Panc1 (cell line): Measurements from ENCODE around the gene ST7L. TPM values are rescaled to one million over a fixed set of nuclear protein-coding genes. Genes with fewer than 3 reads are reported as not detected.

Experiments
- ATAC-seq: fragments of 200-7000 bp; cut with Tn5 transposase; 2 replicates; pipeline ENCODE4 v1.9.1; 2020; ENCODE audit warnings: mild to moderate bottlenecking, moderate library complexity
- BruUV-seq: library from RNA; stranded (reverse); fragments of 400-500 nt; replicated peaks from 2 replicates; lab custom pipeline; 2021; lab: Mats Ljungman, UMichigan
- CTCF ChIA-PET: fragments of 300-600 bp; sonication (Branson Sonifier 250); formaldehyde crosslinking; loops from one replicate; lab custom pipeline; 2022; ENCODE audit warnings: antibody characterized with exemption; lab: Charles Lee
- POLR2A ChIA-PET: fragments of 300-600 bp; sonication (Branson Sonifier 250); formaldehyde crosslinking; loops from one replicate; lab custom pipeline; 2022; ENCODE audit warnings: antibody characterized with exemption; lab: Charles Lee
- DNase-seq: peaks from one replicate; pipeline ENCODE4 v3.0.0-alpha.2; 2010; ENCODE audit warnings: low read depth, low spot score
- H3K27ac ChIP-seq: 2 replicates; pipeline ENCODE4 v1.5.1; 2011; ENCODE audit warnings: mild to moderate bottlenecking, low read length, inconsistent platforms
- H3K27me3 ChIP-seq: fragments of 200-500 bp; sonication (Bioruptor generic); 2 replicates; pipeline ENCODE4 v1.6.0; 2014; ENCODE audit warnings: low read length, inconsistent platforms; ENCODE audit not compliant: control insufficient read depth, insufficient read depth
- H3K36me3 ChIP-seq: fragments of 200-500 bp; sonication (Bioruptor generic); 2 replicates; pipeline ENCODE4 v1.5.1; 2014; ENCODE audit warnings: inconsistent platforms, mild to moderate bottlenecking, low read length, moderate library complexity; ENCODE audit not compliant: control insufficient read depth, insufficient read depth
- H3K4me1 ChIP-seq: 2 replicates; pipeline ENCODE4 v1.5.1; 2011; ENCODE audit warnings: inconsistent platforms, mild to moderate bottlenecking, low read length, moderate library complexity; ENCODE audit not compliant: control insufficient read depth, insufficient read depth
- H3K4me3 ChIP-seq, 2 experiments: 2 replicates each; pipeline ENCODE4 v1.5.1; 2011 to 2012; ENCODE audit warnings: low read depth in 2 of 2, low read length in 2 of 2, mild to moderate bottlenecking in 2 of 2, inconsistent platforms in 1 of 2, moderate library complexity in 1 of 2
- H3K9me3 ChIP-seq: fragments of 200-500 bp; sonication (Bioruptor generic); 2 replicates; pipeline ENCODE4 v1.5.1; 2014; ENCODE audit warnings: low read depth, mild to moderate bottlenecking, inconsistent platforms, low read length, moderate library complexity; ENCODE audit not compliant: control insufficient read depth, insufficient read depth
- CTCF ChIP-seq: fragments of 450-650 bp; IDR thresholded peaks from 2 replicates; pipeline ENCODE4 v1.5.1; 2017; ENCODE audit warnings: mild to moderate bottlenecking
- POLR2AphosphoS5 ChIP-seq: IDR thresholded peaks from 2 replicates; pipeline ENCODE4 v1.6.1; 2012; ENCODE audit warnings: mild to moderate bottlenecking, low read depth, low read length, moderate library complexity
- REST ChIP-seq, 2 experiments: IDR thresholded peaks; 2 replicates each; pipeline ENCODE4 v1.6.1; 2011 to 2012; ENCODE audit warnings: low read depth in 2 of 2, control low read depth in 1 of 2, low read length in 1 of 2, mild to moderate bottlenecking in 1 of 2, moderate library complexity in 1 of 2; ENCODE audit not compliant: insufficient read depth in 1 of 2
- SIN3A ChIP-seq: IDR thresholded peaks from 2 replicates; pipeline ENCODE4 v1.6.1; 2012; ENCODE audit warnings: low read depth, mild to moderate bottlenecking, low read length, moderate library complexity, borderline replicate concordance; ENCODE audit not compliant: insufficient read depth
- TCF7L2 ChIP-seq: IDR thresholded peaks from 2 replicates; pipeline ENCODE4 v1.6.1; 2011; ENCODE audit warnings: mild to moderate bottlenecking, low read depth, low read length, inconsistent platforms
- in situ Hi-C: cut with HindIII; loops from 2 replicates; pipeline ENCODE4 v1.10.0; 2016; ENCODE audit warnings: low sequenced_read_pairs, low pct_unique_long_range_greater_than_20kb
- intact Hi-C: fragments of 100-400 bp; cut with micrococcal nuclease; formaldehyde crosslinking; loops from one replicate; pipeline ENCODE4 v1.10.0; 2022; ENCODE audit not compliant: unreplicated experiment
- total RNA-seq: library from RNA; stranded (reverse); gene quantifications from one replicate; pipeline ENCODE4 v1.2.1, GENCODE V29; 2021; ENCODE audit not compliant: unreplicated experiment

ST7L gene
- total RNA-seq, 1 experiment from 2014 or later, result 13.4 TPM

DNA sequence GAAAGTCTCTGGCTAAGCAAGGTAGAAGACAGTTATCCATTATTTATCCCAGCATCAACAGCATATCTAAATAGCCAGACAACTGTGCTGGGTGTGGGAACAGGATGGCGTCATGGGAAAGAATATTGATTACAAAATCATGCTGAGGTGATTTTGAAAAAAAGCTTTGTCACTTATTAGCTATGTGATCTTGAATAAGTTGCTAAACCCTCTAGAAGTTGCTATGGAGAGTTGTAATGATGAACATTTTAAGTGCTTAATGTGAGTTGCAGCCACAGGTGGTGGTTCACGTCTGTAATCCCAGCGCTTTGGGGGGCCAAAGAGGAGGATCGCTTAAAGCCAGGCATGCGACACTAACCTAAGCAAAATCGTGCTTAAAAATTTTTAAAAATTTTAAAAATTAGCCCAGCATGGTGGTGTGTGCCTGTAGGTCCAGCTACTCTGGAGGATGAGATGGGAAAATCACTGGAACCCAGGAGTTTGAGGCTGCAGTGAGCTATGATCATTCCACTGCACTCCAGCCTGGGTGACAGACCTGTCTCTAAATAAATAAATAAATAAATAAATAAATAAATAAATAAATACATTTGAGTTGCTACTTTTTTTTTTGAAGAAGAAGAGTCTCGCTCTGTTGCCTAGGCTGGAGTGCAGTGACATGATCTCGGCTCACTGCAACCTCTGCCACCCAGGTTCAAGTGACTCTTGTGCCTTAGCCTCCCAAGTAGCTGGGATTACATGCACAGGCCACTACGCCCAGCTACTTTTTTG lies 76.6 kb downstream of the ST7L start:
- TF ChIP-seq TCF7L2 (no peak), REST (IDR thresholded peaks at IDR 0.05; ENCODE audit: insufficient read depth in 1 of 2, low read depth in 2 of 2, low read length in 1 of 2) (no peak), CTCF (no peak), SIN3A (no peak), POLR2AphosphoS5 (no peak)
- intact Hi-C loops (no loop called here), in situ Hi-C loops (no loop called here)
- POLR2A ChIA-PET, result interaction anchor here (0.6 kb wide), 1 partner anchor 10 kb away, joined by 4 read pairs; no protein-coding TSS in a partner anchor
- DNase-seq (no peak), ATAC-seq (no peak)
- CTCF ChIA-PET, result no interaction called here
- peaks cover 3% of the 10 kb centered on the region; the same call in 1 of the 2 replicates for H3K36me3 ChIP-seq
- H3K27me3 ChIP-seq, result no peaks in the 10 kb centered on the region
- H3K4me1 ChIP-seq, result peaks cover 14% of the 10 kb centered on the region; the same call in 1 of the 2 replicates
- H3K4me3 ChIP-seq, result no peak overlapping the region
- BruUV-seq, result no TSS peak
- no peak overlapping the region for H3K27ac ChIP-seq
- H3K9me3 ChIP-seq, result no peaks in the 10 kb centered on the region

- Histone ChIP-seq H3K36me3 (peaks cover 3% of the 10 kb centered on the region; the same call in 1 of the 2 replicates), H3K27me3 (no peaks in the 10 kb centered on the region), H3K9me3 (no peaks in the 10 kb centered on the region), H3K27ac (no peak overlapping the region), H3K4me3 (no peak overlapping the region), H3K4me1 (peaks cover 14% of the 10 kb centered on the region; the same call in 1 of the 2 replicates)
- no TSS peak for BruUV-seq
- no peak for TF ChIP-seq TCF7L2
- DNase-seq (no peak), ATAC-seq (no peak)
- ChIA-PET POLR2A (no interaction called here), CTCF (no interaction called here)
- intact Hi-C loops, result no loop called here
- in situ Hi-C loops, result no loop called here
These were observed 77.6 kb downstream of the ST7L start for GRCh38 chr1:112541299-112541698.

- BruUV-seq, result no TSS peak
- Histone ChIP-seq H3K4me1 (peaks cover 14% of the 10 kb centered on the region; the same call in 1 of the 2 replicates), H3K27ac (no peak overlapping the region), H3K36me3 (peaks cover 3% of the 10 kb centered on the region; the same call in 1 of the 2 replicates), H3K4me3 (no peak overlapping the region), H3K27me3 (no peaks in the 10 kb centered on the region), H3K9me3 (no peaks in the 10 kb centered on the region)
- no peak for DNase-seq
- CTCF ChIA-PET, result no interaction called here
- in situ Hi-C loops (no loop called here), intact Hi-C loops (no loop called here)
- no peak for ATAC-seq
- POLR2A ChIA-PET, result interaction anchor here (0.6 kb wide), 1 partner anchor 109 kb away, joined by 10 read pairs; no protein-coding TSS in a partner anchor
- TF ChIP-seq REST (IDR thresholded peaks at IDR 0.05; ENCODE audit: insufficient read depth in 1 of 2, low read depth in 2 of 2, low read length in 1 of 2) (no peak), CTCF (no peak), POLR2AphosphoS5 (no peak), SIN3A (no peak), TCF7L2 (no peak)
These were observed 78.6 kb downstream of the ST7L start for GRCh38 chr1:112540226-112540794.
